Measurements from ENCODE around the gene PSMF1.
"Not testable (repeated sequence)": the region's sequence is repeated elsewhere in the genome, so short reads cannot be mapped to it uniquely, and the experiment has no call there.

PSMF1 gene

DNA sequence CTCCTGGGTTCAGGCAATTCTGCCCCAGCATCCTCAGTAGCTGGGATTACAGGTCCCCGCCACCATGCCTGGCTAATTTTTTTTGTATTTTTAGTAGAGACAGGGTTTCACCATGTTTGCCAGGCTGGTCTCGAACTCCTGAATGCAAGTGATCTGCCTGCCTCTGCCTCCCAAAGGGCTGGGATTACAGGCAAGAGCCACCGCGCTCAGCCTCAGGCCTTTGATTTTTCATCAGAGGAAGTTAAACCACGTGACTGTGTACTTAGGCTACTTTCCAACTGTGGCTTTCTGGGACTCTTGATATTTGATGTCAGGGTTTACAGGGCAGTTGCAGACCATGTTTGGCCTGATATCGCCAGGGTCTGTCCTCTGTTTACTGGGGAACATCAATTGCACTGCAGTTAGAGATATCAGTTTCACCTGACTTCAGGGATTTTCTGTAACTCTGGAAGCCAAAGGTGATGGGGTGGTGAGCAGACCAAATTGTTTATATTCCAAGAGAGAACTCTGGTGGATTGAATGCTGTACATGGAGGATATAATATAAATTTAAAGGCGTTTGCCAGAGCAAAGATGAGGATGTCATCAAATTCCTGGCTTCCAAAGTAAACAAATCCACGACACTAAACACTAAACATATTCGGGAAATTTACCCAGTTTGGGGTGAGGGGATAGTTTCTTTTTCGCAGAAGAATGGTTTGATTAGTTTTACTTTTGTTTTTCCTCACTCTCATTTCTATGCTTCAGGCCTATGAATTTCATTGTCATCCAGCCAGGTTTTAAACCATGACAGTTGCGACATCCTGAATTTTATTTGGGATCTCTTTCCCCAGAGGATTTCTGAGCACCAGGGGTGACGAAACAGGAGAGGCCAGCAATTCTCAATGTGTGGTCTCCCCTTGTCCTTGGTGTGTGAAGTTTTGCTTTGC is 4.2 kb downstream of the PSMF1 start:
- FAIRE-seq (peak; percentile 72), DNase-seq (ENCODE audit: insufficient read length, low spot score) (no peak)

DNA sequence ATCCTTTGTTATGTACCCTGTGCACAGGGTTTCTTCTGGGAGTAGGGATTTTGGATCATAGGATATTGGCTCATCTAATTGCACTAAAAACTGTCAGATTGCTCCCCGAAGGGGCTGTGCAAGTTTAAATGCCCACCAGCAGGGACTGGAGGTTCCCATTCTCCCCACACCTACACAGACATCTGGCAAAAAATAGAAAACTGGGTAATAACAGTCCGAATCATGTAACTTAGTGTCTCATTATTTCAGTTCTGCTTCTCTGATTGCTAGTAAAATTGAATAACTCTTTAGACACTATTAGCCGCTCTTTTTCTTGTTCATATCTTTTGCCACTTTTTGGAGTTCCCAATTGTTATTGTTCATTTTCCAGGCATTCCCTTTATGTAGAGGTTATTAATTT is 5.3 kb downstream of the PSMF1 start:
- DNase-seq (ENCODE audit: insufficient read length, low spot score), result no peak
- no peak for FAIRE-seq

DNA sequence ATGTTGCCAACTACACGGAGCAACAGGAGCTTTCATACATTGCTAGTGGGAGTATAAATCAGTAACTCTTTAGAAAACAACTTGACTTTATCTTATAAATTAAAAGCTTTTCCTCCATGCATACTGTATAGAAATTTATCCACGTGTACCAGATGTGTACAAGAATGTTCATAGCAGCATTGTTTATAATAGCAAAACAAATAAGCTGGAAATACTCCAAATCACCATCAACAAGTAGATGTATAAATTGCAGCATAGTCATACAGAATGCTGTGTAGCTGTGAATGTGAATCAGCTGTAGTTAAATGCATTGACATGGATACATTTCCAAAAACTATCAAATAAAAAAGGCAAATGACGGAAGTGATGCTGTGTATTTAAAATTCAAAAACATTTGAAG is 6.0 kb downstream of the PSMF1 start:
- no peak for DNase-seq (ENCODE audit: insufficient read length, low spot score)
- FAIRE-seq, result no peak

DNA sequence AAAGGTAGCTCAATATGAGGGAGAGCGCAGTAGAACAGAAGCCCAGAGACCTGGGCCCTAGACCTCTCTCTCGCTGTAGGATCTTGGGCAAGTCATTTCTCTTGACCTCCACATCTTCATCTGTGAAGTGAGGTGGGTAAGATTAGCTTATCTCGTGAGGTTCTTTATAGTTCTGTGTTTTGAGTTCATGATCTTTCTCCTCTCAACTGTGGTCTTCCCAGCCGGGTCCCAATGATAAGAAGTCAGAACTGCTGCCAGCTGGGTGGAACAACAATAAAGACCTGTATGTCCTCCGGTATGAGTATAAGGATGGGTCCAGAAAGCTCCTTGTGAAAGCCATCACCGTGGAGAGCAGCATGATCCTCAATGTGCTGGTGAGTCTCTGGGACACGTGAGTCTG is 6.9 kb downstream of the PSMF1 start:
- FAIRE-seq (no peak), DNase-seq (ENCODE audit: insufficient read length, low spot score) (no peak)

DNA sequence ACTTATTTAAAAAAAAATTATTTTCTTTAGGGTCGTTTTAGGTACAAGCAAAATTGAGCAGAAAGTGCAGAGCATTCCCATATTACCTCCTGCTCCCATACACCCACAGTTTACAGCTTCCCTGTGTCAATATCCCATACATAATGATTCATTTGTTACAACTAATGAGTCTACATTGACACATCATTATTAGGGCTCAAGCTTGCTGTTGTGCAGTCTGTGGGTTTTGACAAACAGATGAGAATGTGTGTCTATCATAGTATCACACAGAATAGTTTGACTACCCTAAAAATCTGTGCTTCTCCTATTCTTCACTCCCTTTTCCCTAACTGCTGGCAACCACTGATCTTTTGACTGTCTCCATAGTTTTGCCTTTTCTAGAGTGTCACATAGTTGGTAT is 9.4 kb downstream of the PSMF1 start:
- no peak for DNase-seq (ENCODE audit: insufficient read length, low spot score)

DNA sequence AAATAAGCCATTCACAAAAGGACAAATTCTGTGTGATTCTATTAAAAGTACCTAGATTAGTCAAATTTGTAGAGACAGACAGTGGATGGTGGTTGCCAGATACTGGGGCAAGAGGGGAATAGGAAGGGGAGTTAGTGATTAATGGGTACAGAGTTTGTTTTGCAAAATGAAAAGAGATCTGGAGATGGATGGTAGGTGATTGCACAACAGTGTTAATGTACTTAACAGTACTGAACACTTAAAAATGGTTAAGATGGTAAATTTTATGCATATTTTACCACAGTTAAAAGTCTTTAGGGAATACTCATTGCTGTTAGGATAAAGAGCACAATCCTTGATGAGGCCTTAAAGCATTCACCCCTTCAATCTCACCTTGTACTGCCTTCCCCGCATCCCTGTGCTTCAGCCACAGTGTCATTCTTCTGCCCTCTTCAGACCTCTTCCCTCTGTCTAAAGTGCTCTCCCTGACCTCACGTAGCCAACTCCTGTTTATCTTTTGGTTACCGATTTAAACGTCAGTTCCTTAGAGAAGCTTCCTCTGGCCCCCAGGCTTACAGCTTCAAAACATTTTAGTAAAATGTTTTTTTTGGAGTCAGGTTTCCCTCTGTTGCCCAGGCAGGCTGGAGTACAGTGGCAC is 11.8 kb downstream of the PSMF1 start:
- FAIRE-seq (no peak), DNase-seq (ENCODE audit: insufficient read length, low spot score) (no peak)

More for the DNA sequence above, 9.4 kb downstream of the PSMF1 start:
- FAIRE-seq, result no peak

DNA sequence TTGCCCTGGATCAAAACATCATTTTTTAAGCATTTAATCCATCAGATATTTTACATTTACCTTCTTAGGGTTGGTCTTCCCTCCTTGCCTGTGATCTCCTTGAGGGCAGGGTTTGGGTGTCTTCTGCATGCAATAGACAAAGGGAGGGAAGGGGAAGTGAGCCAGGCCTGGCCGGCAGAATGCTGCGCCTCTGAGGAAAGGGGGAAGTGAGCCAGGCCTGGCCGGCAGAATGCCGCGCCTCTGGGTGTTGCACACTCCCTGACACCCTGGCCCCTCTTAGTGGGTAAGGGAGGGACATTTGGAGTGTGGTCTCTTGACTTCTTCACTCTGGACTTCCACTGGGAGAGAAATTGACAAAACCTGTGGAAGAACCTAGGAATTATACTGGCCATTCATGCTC is 12.4 kb downstream of the PSMF1 start:
- DNase-seq (ENCODE audit: insufficient read length, low spot score) (no peak), FAIRE-seq (no peak)

DNA sequence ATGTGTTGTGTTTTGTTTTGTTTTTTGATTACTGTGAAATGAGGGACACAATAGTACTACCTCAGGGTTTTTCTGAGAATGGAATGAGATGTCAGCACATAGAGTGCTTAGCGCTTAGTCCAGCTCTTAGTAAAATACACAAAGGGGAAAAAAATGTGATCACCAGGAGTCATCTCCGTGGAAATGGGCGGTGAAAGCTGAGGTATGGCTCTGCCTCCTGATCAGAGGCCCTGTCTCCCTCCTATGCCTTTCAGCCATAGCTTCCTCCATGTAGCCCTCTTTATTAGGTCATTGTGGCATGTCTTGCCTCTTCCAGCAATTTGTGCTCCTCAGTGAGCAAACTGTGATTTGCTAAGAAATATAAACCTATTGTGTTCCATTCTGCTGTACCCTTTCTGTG is 13.0 kb downstream of the PSMF1 start:
- DNase-seq (ENCODE audit: insufficient read length, low spot score) (no peak), FAIRE-seq (no peak)

DNA sequence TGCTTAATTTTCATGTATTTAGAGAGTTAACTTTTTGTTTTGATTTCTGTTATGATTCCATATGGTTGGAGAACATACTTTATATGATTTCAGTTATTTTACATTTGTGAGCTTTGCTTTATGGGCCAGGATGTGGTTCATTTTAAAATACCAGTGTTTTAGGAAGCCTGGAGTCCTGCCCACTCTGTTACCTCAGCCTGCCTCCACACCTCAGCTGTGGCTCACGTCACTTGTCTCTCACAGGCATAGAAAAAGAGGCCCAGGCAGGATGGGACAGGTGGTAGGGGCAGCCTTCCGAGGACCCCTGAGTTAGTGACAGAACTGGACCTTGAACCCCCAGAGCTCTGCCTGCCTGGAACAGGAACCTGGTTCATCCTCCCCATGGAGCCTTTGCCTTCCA is 16.0 kb downstream of the PSMF1 start:
- no peak for FAIRE-seq
- DNase-seq (ENCODE audit: insufficient read length, low spot score), result no peak

DNA sequence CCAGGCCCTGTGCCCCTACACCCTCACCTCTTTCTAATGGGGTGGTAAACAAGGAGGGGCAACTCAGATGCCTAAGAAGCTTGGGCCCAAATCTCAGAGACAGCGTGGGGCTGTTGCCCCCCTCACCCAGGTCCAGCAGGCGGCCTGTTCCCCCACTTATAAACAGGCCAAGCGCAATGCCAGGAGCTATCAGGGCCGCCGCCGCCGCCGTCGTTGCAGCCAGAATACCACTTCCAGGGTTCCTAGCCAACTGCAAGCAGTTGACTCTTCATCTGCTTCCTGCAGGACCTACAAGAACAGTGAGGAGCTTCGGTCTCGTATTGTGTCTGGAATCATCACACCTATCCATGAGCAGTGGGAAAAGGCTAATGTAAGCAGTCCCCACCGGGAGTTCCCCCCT is 16.4 kb downstream of the PSMF1 start:
- FAIRE-seq (no peak), DNase-seq (ENCODE audit: insufficient read length, low spot score) (no peak)

DNA sequence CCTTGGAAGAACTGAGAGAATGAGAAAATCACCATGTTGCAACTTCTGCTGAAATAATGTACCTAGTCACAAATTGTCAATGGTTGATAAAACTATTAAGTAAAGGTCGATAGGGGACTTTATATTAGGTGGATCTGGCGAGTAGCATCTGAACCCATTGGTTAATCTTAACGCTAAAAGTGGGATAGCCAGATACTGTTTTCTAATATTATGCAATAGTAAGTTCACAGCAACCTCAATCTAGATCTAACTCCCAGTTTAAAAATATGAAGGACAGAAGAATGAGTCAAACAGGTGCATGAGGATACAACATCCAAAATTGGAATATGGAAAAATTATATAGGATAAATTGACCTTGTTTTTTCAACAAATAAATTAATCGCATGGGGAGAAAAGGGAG is 18.8 kb downstream of the PSMF1 start:
- FAIRE-seq, result no peak
- DNase-seq (ENCODE audit: insufficient read length, low spot score), result no peak

DNA sequence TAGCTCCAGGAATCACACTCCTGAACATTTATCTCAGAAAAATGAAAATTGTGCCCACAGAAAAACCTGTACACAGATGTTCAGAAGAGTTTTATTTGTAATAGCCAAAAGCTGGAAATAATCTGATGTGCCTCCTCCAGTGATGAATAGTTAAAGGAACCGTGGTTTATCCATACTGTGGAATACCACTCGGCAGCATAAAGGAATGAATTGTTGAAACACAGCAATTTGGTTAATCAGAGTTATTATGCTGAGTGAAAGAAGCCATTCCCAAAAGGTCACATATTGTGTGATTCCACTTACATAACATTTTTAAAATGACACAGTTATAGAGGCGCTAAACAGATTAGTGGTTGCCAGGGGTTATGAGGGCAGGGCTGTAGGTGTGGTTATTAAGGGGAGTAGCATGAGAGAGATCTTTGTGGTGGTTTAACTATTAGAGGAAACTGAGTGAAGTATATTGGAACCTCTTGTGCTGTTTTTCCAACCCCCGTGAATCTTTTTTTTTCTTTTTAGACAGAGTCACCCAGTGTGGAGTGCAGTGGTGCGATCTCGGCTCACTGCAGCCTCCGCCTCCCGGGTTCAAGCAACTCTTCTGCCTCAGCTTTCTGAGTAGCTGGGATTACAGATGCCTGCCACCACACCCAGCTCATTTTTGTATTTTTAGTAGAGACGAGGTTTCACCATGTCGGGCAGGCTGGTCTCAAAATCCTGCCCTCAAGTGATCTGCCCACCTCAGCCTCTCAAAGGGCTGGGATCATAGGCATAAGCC is 26.2 kb downstream of the PSMF1 start:
- FAIRE-seq, result no peak

DNA sequence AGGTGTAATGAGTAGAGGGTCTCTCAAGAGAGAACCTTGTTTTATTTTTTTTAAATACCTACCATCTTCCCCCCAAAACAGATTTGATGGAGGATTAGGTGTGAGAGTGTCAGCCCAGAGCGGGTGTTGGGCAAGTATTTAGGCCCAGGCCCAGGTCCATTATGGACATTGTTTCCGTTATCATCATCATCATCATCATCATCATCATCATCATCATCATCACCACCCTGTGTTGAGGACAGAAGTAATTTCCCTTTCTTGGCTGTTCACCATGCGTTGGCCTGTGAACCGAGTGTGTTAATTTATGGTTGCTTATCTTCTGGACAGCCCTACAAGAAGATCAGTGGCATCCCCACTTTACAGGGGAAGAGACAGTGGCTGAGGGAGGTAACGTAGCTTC is 28.6 kb downstream of the PSMF1 start:
- FAIRE-seq (no peak), DNase-seq (ENCODE audit: insufficient read length, low spot score) (no peak)

More for the DNA sequence above, 26.2 kb downstream of the PSMF1 start:
- no peak for DNase-seq (ENCODE audit: insufficient read length, low spot score)

DNA sequence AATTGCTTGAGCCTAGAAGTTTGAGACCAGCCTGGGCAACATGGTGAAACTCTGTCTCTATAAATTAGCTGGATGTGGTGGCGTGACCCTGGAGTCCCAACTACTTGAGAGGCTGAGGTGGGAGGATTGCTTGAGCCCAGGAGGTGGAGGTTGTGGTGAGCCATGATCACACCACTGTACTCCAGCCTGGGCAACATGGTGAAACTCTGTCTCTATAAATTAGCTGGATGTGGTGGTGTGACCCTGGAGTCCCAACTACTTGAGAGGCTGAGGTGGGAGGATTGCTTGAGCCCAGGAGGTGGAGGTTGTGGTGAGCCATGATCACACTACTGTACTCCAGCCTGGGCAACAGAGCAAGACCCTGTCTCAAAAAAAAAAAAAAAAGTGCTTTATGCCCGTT is 31.4 kb downstream of the PSMF1 start:
- not testable (repeated sequence) for FAIRE-seq

DNA sequence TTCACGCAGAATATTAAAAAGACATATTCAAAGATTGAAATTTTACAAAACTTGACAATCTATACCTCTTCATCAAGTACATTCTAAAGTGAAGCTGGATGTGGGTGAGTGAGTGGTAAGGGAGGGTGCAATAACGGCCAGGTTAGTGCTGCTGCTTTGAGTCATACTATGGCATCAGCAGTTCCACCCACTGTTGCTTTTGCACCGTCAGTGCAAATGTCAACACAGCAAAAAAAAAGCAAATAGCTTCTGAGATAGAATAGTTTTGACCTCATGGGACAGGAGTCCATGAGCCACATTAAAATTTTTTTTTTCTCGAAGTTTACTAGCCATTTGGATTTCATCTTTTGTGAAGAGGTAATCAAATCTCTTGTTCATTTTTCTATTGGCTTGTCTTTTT is 31.8 kb downstream of the PSMF1 start:
- FAIRE-seq (no peak), DNase-seq (ENCODE audit: insufficient read length, low spot score) (no peak)

More for the DNA sequence above, 31.4 kb downstream of the PSMF1 start:
- DNase-seq (ENCODE audit: insufficient read length, low spot score), result not testable (repeated sequence)

DNA sequence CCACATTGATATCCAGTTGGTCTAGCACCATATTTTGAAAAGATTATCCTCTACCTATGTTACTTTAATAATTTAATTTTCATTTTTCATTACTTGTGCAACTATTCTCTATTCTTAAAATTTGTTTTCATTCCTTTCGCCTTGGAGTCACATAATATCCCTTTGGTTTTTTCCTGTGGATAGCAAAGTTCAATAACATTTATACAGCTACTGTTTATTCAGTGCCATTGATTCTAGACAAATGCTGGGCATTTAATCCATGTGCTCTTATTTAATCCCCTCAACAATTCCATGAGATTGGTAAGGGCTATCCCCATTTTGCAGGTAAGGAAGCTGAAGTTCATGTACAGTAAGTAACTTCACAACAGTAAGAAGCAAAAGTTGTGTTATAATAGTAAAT is 32.6 kb downstream of the PSMF1 start:
- FAIRE-seq (no peak), DNase-seq (ENCODE audit: insufficient read length, low spot score) (no peak)

DNA sequence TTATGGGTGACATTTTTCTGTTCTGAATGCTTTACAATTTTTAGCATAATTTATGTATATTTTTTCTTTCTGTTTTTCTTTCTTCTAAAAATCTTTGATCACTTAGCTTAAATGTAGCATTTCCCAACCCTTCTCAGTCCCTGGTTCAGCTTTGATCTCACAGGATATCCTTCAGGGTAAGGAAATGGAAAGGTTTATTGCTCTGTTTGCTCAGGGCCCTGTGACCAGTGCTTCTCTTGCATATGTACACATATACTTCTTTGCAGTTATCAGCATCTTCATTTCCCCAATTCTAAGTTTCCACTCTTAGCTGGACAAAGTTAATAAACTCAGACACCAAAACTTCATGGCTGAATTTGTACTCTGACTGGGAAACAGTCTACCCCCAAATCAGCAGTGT is 35.8 kb downstream of the PSMF1 start:
- DNase-seq (ENCODE audit: insufficient read length, low spot score) (no peak), FAIRE-seq (no peak)

DNA sequence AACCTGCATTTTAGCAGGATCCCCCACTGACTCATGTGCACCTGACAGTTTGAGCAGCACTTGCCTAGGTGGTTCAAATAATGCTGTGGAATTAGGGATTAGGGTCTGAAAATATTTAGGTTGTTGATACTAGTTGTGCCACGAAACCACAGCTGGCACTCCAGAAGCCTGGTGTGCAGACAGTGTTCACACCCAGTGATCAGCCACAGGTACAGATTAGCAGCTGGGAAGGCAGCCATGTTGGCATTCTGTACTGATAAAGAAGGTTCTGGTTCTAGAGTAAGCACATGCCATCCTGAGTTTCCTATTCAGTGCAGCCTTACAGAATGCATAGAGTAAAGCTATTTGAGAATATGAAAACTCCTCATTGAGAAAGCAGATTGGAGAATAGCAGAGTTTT is 36.3 kb downstream of the PSMF1 start:
- no peak for FAIRE-seq
- DNase-seq (ENCODE audit: insufficient read length, low spot score), result no peak

DNA sequence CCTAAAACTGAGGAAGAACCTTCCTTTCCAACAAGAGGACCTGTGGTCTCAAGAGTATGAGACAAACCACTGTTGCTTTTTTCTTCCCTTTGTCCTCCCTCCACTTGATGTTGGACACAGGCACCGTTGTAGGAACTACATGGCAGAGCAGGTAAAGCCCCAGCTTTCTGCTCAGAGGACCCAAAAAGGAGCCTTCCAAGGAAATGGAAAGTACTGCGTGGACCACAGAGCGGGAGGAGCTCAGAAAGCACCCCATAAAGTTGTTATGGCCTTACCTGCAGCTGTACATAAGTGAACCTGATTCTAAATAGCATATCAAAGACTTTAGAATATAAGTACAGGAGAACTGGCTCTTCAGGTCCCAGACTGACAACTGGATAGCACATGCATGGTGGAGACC is 36.9 kb downstream of the PSMF1 start:
- no peak for FAIRE-seq
- DNase-seq (ENCODE audit: insufficient read length, low spot score), result no peak

DNA sequence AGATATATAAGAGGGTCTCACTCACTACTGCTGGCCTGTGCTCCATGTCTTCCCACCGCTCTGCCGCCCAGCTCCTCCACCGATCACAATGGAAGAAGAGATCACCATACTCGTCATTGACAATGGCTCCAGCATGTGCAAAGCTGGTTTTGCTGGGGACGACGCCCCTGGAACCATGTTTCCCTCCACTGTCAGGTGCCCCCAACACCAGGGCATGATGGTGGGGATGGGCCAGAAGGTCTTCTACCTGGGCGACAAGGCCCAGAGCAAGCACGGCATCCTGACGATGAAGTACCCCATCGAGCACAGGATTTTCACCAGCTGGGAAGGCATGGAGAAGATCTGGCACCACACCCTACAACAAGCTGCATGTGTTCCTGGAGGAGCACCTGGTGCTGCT is 42.1 kb downstream of the PSMF1 start:
- no peak for FAIRE-seq

DNA sequence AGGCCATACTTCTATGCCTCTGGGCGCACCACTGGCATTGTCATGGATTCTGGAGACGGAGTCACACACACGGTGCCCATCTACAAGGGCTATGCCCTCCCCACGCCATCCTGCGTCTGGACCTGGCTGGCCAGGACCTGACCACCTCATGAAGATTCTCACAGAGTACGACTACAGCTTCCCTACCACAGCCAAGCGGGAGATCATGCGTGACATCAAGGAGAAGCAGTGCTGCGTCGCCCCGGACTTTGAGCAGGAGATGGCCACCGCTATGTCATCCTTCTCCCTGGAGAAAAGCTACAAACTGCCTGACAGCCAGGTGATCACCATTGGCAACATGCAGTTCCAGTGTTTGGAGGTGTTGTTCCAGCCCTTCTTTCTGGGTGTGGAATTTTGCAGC is 42.6 kb downstream of the PSMF1 start:
- FAIRE-seq (no peak), DNase-seq (ENCODE audit: insufficient read length, low spot score) (no peak)

More for the DNA sequence above, 42.1 kb downstream of the PSMF1 start:
- no peak for DNase-seq (ENCODE audit: insufficient read length, low spot score)
